GM12878 (cell line): ENCODE results near the gene LVRN. TPM values are rescaled to one million over a fixed set of nuclear protein-coding genes. Genes with fewer than 3 reads are reported as not detected.

Experiments used
- ATAC-seq: fragments of 200-7000 bp; cut with Tn5 transposase; 3 replicates; pipeline ENCODE4 v1.9.1; 2020; ENCODE audit warnings: mild to moderate bottlenecking, moderate library complexity
- BruUV-seq: library from RNA; stranded (reverse); fragments of 400-500 nt; replicated peaks from 2 replicates; lab custom pipeline; 2021; lab: Mats Ljungman, UMichigan
- CTCF ChIA-PET: fragments of 300-600 bp; sonication (Branson Sonifier 250); formaldehyde crosslinking; extraction: SDS; loops from one replicate; lab custom pipeline; 2021; ENCODE audit warnings: inconsistent platforms; lab: Yijun Ruan, JAX
- POLR2A ChIA-PET: fragments of 350-600 bp; formaldehyde crosslinking; extraction: SDS; loops from one replicate; lab custom pipeline; 2021; ENCODE audit warnings: inconsistent platforms; lab: Charles Lee
- RAD21 ChIA-PET: fragments of 300-600 bp; sonication (Branson Sonifier 250); formaldehyde crosslinking; loops from one replicate; lab custom pipeline; 2023; ENCODE audit warnings: antibody characterized with exemption; ENCODE audit not compliant: unreplicated experiment; lab: Charles Lee
- SMC1A ChIA-PET: fragments of 300-600 bp; sonication (Branson Sonifier 250); formaldehyde crosslinking; loops from one replicate; lab custom pipeline; 2023; ENCODE audit not compliant: unreplicated experiment, uncharacterized antibody; lab: Charles Lee
- DNase-seq: peaks from one replicate; pipeline ENCODE4 v3.0.0-alpha.2; 2011; ENCODE audit warnings: low read depth, low spot score
- FAIRE-seq: peaks from 3 replicates; lab custom pipeline; 2011; peaks lifted over from hg19 to GRCh38; lab: Jason Lieb, UNC
- H2AFZ ChIP-seq: 2 replicates; pipeline ENCODE4 v1.6.0; 2011; ENCODE audit warnings: low read depth, low read length, control low read depth; ENCODE audit not compliant: control insufficient read depth
- H3K27ac ChIP-seq: 2 replicates; pipeline ENCODE4 v1.5.1; 2011; ENCODE audit warnings: control low read depth; ENCODE audit not compliant: control insufficient read depth, insufficient read depth
- H3K27me3 ChIP-seq, 2 experiments: replicated peaks in 1 of 2; 2 replicates each; pipeline versions ENCODE4 v1.6.0 to v1.6.1; 2011; ENCODE audit warnings: low read length in 1 of 2; ENCODE audit not compliant: control insufficient read depth in 2 of 2, insufficient read depth in 2 of 2
- H3K36me3 ChIP-seq, 2 experiments: 2 replicates each; pipeline ENCODE4 v1.5.1; 2011; ENCODE audit warnings: low read length in 1 of 2; ENCODE audit not compliant: control insufficient read depth in 2 of 2, insufficient read depth in 2 of 2
- H3K4me1 ChIP-seq: 2 replicates; pipeline ENCODE4 v1.6.1; 2011; ENCODE audit warnings: mild to moderate bottlenecking, low read length, moderate library complexity, mixed read lengths; ENCODE audit not compliant: control insufficient read depth, insufficient read depth
- H3K4me2 ChIP-seq: 2 replicates; pipeline ENCODE4 v1.6.0; 2011; ENCODE audit warnings: control low read depth; ENCODE audit not compliant: control insufficient read depth, insufficient read depth
- H3K4me3 ChIP-seq: fragments of 200-600 bp; sonication (generic); 2 replicates; pipeline ENCODE4 v1.5.1; 2016
- H3K79me2 ChIP-seq: 2 replicates; pipeline ENCODE4 v1.6.0; 2011; ENCODE audit warnings: low read length; ENCODE audit not compliant: control insufficient read depth, insufficient read depth
- H3K9ac ChIP-seq: 2 replicates; pipeline ENCODE4 v1.8.0; 2011; ENCODE audit warnings: low read length, control low read depth, mixed read lengths; ENCODE audit not compliant: control insufficient read depth, insufficient read depth
- H3K9me3 ChIP-seq: replicated peaks from 3 replicates; pipeline ENCODE4 v1.5.1; 2011; ENCODE audit warnings: mild to moderate bottlenecking, low read length; ENCODE audit not compliant: control insufficient read depth, insufficient read depth
- H4K20me1 ChIP-seq: 2 replicates; pipeline ENCODE4 v1.6.0; 2011; ENCODE audit not compliant: control insufficient read depth, insufficient read depth
- ASH2L ChIP-seq: fragments of 300-600, 200-600 bp; sonication (generic); IDR thresholded peaks from 2 replicates; pipeline ENCODE4 v1.6.1; 2017; ENCODE audit warnings: low read depth, mild to moderate bottlenecking, borderline replicate concordance
- CBX3 ChIP-seq: fragments of 200-600 bp; sonication (generic); IDR thresholded peaks from 2 replicates; pipeline ENCODE4 v1.6.1; 2016; ENCODE audit warnings: low read depth, borderline replicate concordance
- CHD2 ChIP-seq: IDR thresholded peaks from 2 replicates; pipeline ENCODE4 v1.6.1; 2011; ENCODE audit warnings: low read depth, low read length, improper control_type of control experiment, borderline replicate concordance
- CREM ChIP-seq: IDR thresholded peaks from 2 replicates; pipeline ENCODE4 v1.6.1; 2014; ENCODE audit warnings: antibody characterized with exemption, low read depth
- EP300 ChIP-seq, 2 experiments: fragments of 150-350 bp in 1 of 2; IDR thresholded peaks; 2 replicates each; pipeline ENCODE4 v1.6.1; 2011 to 2012; ENCODE audit warnings: low read depth in 2 of 2, low read length in 2 of 2, borderline replicate concordance in 1 of 2, improper control_type of control experiment in 1 of 2, inconsistent platforms in 1 of 2; ENCODE audit not compliant: control insufficient read depth in 1 of 2
- HCFC1 ChIP-seq: fragments of 150-350 bp; IDR thresholded peaks from 2 replicates; pipeline ENCODE4 v1.6.1; 2014; ENCODE audit warnings: low read length
- MXI1 ChIP-seq: fragments of 150-350 bp; IDR thresholded peaks from 2 replicates; pipeline ENCODE4 v1.6.1; 2011; ENCODE audit warnings: low read depth, mild to moderate bottlenecking, inconsistent platforms, low read length, improper control_type of control experiment
- MYB ChIP-seq: fragments of 150-350 bp; IDR thresholded peaks from 2 replicates; pipeline ENCODE4 v1.6.1; 2014; ENCODE audit warnings: mild to moderate bottlenecking, low read depth, low read length, borderline replicate concordance
- SMC3 ChIP-seq: IDR thresholded peaks from 2 replicates; pipeline ENCODE4 v1.6.1; 2011; ENCODE audit warnings: low read length, improper control_type of control experiment, borderline replicate concordance
- ZNF207 ChIP-seq: fragments of 450-650 bp; IDR thresholded peaks from 2 replicates; pipeline ENCODE4 v1.6.1; 2014; ENCODE audit warnings: antibody characterized with exemption, mild to moderate bottlenecking, borderline replicate concordance
- ZNF217 ChIP-seq: fragments of 450-650 bp; IDR thresholded peaks from 2 replicates; pipeline ENCODE4 v1.6.1; 2017; ENCODE audit warnings: antibody characterized with exemption, mild to moderate bottlenecking
- WGBS: methylation state at CpG from one replicate; pipeline ENCODE4 v1.1.6; 2016; ENCODE audit warnings: low lambda C conversion rate; ENCODE audit not compliant: insufficient replicate concordance, insufficient coverage; ENCODE audit errors: missing lambda C conversion rate; 5-methylcytosine and 5-hydroxymethylcytosine counted together
- in situ Hi-C: fragments of 300-500 bp; cut with MboI; formaldehyde crosslinking; loops from 9 replicates; pipeline ENCODE4 v1.14.3; 2018; ENCODE audit warnings: mixed read lengths
- intact Hi-C: fragments of 100-400 bp; cut with micrococcal nuclease; formaldehyde crosslinking; loops from one replicate; pipeline ENCODE4 v1.14.2; 2022; ENCODE audit not compliant: unreplicated experiment
- polyA plus RNA-seq, 11 experiments: library from polyadenylated mRNA; depleted of rRNA in 4 of 11; unstranded in 6 of 11; stranded (reverse) in 5 of 11; fragments of >200 nt; fragmentation: Nextera tagmentation in 4 of 11; fragmentation: Illumina TruSeq in 1 of 11; extraction: Ambion mirVana in 4 of 11; extraction: Trizol in 1 of 11; gene quantifications; 1 replicate in 1 of 11; 2 replicates in 10 of 11; pipeline versions ENCODE4 v1.2.1 to v1.2.3, GENCODE V29; 2011 to 2016; ENCODE audit warnings: inconsistent platforms in 2 of 11, missing spikeins in 2 of 11, low read depth in 1 of 11
- total RNA-seq, 4 experiments: library from RNA; depleted of rRNA in 3 of 4; stranded (reverse); fragments of >200 nt in 3 of 4; fragmentation: Illumina TruSeq in 1 of 4; extraction: Trizol in 1 of 4; gene quantifications; 2 replicates each; pipeline versions ENCODE4 v1.2.1 to v1.2.3, GENCODE V29; 2013 to 2021
- TF ChIP-seq, protein P1 (sequence below): fragments of 450-650 bp; IDR thresholded peaks from 2 replicates; pipeline ENCODE4 v1.6.1; 2017; ENCODE audit warnings: mild to moderate bottlenecking, moderate library complexity

Gene LVRN
- total and polyA plus RNA-seq, 10 of the 15 experiments (the other 5 are each of a cell fraction or from before 2014, with no cell fraction given), result 0.04 to 0.87 (median 0.11) TPM; not detected in 4

DNA sequence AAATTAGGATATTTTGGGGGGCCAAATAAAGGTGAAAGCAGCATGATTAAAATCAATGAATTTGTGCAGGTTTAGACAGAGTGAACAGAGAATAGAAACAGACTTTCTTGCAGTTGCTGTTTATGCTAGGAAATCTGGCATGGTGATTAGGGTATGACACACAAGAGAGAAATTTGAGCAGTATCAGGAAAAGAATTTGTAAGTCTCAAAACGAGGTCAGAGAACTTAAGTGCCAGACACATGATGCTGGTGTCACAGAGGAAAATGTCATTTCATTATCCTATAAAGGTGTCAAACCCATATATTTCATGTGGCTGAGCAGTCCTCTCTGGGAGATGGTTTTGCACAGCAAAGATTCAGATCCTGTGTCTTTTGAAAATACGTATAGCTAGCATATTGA, 15.7 kb downstream of the LVRN start:
- RAD21 ChIA-PET, result no interaction called here
- intact Hi-C loops, result no loop called here
- Histone ChIP-seq H3K4me1 (peaks cover 9% of the 10 kb centered on the region), H4K20me1 (no peaks in the 10 kb centered on the region), H3K36me3 (no peaks in the 10 kb centered on the region), H2AFZ (peak overlapping the region; percentile 25), H3K79me2 (no peaks in the 10 kb centered on the region), H3K27ac (no peak overlapping the region; the same call in 1 of the 2 replicates), H3K9me3 (no peaks in the 10 kb centered on the region; the same call in 2 of the 3 replicates), H3K9ac (no peak overlapping the region), H3K27me3 (no peaks in the 10 kb centered on the region), H3K4me3 (peak overlapping the region; percentile 17; the same call in 1 of the 2 replicates), H3K4me2 (peak overlapping the region; percentile 58)
- in situ Hi-C loops, result no loop called here
- TF ChIP-seq SMC3, result no peak
- TF ChIP-seq ZNF207, result no peak
- TF ChIP-seq ZNF217, result no peak
- 0% methylated on average over 2 of the region's 2 CpGs for WGBS
- ATAC-seq (peak; percentile 50), FAIRE-seq (no peak), DNase-seq (no peak)
- no TSS peak for BruUV-seq
- POLR2A ChIA-PET, result no interaction called here
- CTCF ChIA-PET, result interaction anchor here (1.4 kb wide), 1 partner anchor 59 kb away, joined by 3 read pairs; no protein-coding TSS in a partner anchor
- SMC1A ChIA-PET, result no interaction called here

DNA sequence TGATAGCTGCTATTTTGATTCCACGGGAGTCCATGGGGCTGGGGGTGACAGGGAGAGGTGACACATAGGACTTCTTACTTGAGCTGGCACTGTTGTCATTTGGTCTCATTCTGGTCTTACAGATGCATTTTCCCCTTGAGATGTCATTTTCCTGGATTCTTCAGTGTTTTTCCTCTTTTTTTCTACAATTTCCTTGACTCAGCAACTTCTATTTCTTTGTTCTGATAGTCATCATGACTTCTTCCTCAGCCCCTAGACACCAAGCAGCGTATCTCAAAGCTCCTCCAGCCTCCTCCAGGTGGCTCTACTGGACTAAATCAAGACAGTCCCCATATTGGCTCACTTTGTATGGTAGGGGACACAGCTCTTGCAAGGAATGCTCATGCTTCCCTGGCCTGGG, 16.5 kb downstream of the LVRN start:
- no peak for ATAC-seq
- Histone ChIP-seq H3K9me3 (no peaks in the 10 kb centered on the region; the same call in 2 of the 3 replicates), H3K4me1 (peaks cover 9% of the 10 kb centered on the region), H3K79me2 (no peaks in the 10 kb centered on the region), H3K9ac (no peak overlapping the region), H3K4me3 (no peak overlapping the region), H3K4me2 (no peak overlapping the region), H3K27ac (no peak overlapping the region), H2AFZ (peak overlapping the region; percentile 28), H4K20me1 (no peaks in the 10 kb centered on the region), H3K36me3 (no peaks in the 10 kb centered on the region), H3K27me3 (no peaks in the 10 kb centered on the region)
- in situ Hi-C loops (no loop called here), intact Hi-C loops (no loop called here)
- POLR2A ChIA-PET, result no interaction called here
- SMC1A ChIA-PET, result interaction anchor here (0.6 kb wide), 1 partner anchor 36 kb away, joined by 3 read pairs; no protein-coding TSS in a partner anchor
- RAD21 ChIA-PET, result no interaction called here
- no peak for FAIRE-seq
- WGBS, result 50% methylated on average over 2 of the region's 2 CpGs
- no TSS peak for BruUV-seq
- no peak for DNase-seq
- CTCF ChIA-PET, result interaction anchor here (1.3 to 1.4 kb wide), 3 partner anchors 58 to 97 kb away, joined by 3 to 5 read pairs (median 3); no protein-coding TSS in a partner anchor
- no peak for TF ChIP-seq ASH2L
- no peak for TF ChIP-seq CBX3
- TF ChIP-seq MYB, result no peak
- TF ChIP-seq CREM, result no peak
- TF ChIP-seq MXI1, result no peak
- TF ChIP-seq EP300 (IDR thresholded peaks at IDR 0.05; ENCODE audit: borderline replicate concordance in 1 of 2, control insufficient read depth in 1 of 2, low read depth in 2 of 2, low read length in 2 of 2), result no peak
- TF ChIP-seq HCFC1, result no peak
- TF ChIP-seq CHD2, result no peak
- TF ChIP-seq, protein P1, sequence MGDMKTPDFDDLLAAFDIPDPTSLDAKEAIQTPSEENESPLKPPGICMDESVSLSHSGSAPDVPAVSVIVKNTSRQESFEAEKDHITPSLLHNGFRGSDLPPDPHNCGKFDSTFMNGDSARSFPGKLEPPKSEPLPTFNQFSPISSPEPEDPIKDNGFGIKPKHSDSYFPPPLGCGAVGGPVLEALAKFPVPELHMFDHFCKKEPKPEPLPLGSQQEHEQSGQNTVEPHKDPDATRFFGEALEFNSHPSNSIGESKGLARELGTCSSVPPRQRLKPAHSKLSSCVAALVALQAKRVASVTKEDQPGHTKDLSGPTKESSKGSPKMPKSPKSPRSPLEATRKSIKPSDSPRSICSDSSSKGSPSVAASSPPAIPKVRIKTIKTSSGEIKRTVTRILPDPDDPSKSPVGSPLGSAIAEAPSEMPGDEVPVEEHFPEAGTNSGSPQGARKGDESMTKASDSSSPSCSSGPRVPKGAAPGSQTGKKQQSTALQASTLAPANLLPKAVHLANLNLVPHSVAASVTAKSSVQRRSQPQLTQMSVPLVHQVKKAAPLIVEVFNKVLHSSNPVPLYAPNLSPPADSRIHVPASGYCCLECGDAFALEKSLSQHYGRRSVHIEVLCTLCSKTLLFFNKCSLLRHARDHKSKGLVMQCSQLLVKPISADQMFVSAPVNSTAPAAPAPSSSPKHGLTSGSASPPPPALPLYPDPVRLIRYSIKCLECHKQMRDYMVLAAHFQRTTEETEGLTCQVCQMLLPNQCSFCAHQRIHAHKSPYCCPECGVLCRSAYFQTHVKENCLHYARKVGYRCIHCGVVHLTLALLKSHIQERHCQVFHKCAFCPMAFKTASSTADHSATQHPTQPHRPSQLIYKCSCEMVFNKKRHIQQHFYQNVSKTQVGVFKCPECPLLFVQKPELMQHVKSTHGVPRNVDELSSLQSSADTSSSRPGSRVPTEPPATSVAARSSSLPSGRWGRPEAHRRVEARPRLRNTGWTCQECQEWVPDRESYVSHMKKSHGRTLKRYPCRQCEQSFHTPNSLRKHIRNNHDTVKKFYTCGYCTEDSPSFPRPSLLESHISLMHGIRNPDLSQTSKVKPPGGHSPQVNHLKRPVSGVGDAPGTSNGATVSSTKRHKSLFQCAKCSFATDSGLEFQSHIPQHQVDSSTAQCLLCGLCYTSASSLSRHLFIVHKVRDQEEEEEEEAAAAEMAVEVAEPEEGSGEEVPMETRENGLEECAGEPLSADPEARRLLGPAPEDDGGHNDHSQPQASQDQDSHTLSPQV, result no peak
